Smooth muscle cell (in vitro differentiated cells): ENCODE measurements around the gene CARD14. TPM values are rescaled to one million over a fixed set of nuclear protein-coding genes. Genes with fewer than 3 reads are reported as not detected.
"Not testable (repeated sequence)": the region's sequence is repeated elsewhere in the genome, so short reads cannot be mapped to it uniquely, and the experiment has no call there.

Experiments used
- DNase-seq: peaks from one replicate; lab custom pipeline; 2025; ENCODE audit not compliant: unreplicated experiment; lab: John Stamatoyannopoulos, UW
- H2AFZ ChIP-seq: fragments of 200-600 bp; sonication (generic); 2 replicates; pipeline ENCODE4 v1.6.0; 2016; ENCODE audit warnings: antibody characterized with exemption, low read depth, mild to moderate bottlenecking
- H3F3A ChIP-seq: fragments of 200-600 bp; sonication (generic); 2 replicates; pipeline ENCODE4 v1.6.0; 2017; ENCODE audit warnings: antibody characterized with exemption, low read depth
- H3K27ac ChIP-seq: fragments of 200-600 bp; sonication (generic); 2 replicates; pipeline ENCODE4 v1.5.1; 2016; ENCODE audit warnings: low read depth, mild to moderate bottlenecking
- H3K27me3 ChIP-seq: fragments of 200-600 bp; sonication (generic); 2 replicates; pipeline ENCODE4 v1.6.1; 2016; ENCODE audit warnings: low read depth, mild to moderate bottlenecking
- H3K36me3 ChIP-seq: fragments of 200-600 bp; sonication (generic); 2 replicates; pipeline ENCODE4 v1.5.1; 2016; ENCODE audit warnings: low read depth
- H3K4me1 ChIP-seq: fragments of 200-600 bp; sonication (generic); 2 replicates; pipeline ENCODE4 v1.5.1; 2016; ENCODE audit warnings: low read depth
- H3K4me2 ChIP-seq: fragments of 200-600 bp; sonication (generic); 2 replicates; pipeline ENCODE4 v1.6.0; 2016; ENCODE audit warnings: mild to moderate bottlenecking
- H3K4me3 ChIP-seq: fragments of 200-600 bp; sonication (generic); 2 replicates; pipeline ENCODE4 v1.5.1; 2016; ENCODE audit warnings: mild to moderate bottlenecking
- H3K79me2 ChIP-seq: fragments of 200-600 bp; sonication (generic); 2 replicates; pipeline ENCODE4 v1.6.0; 2016; ENCODE audit warnings: low read depth, mild to moderate bottlenecking
- H3K9ac ChIP-seq: fragments of 200-600 bp; sonication (generic); 2 replicates; pipeline ENCODE4 v1.6.0; 2016; ENCODE audit warnings: low read depth
- H3K9me3 ChIP-seq: fragments of 200-600 bp; sonication (generic); replicated peaks from 2 replicates; pipeline ENCODE4 v1.5.1; 2016; ENCODE audit warnings: low read depth
- H4K20me1 ChIP-seq: fragments of 200-600 bp; sonication (generic); 2 replicates; pipeline ENCODE4 v1.6.0; 2016; ENCODE audit warnings: low read depth
- whole genome bisulfite sequencing: methylation state at CpG from one replicate; pipeline ENCODE4 v1.1.7; 2016; ENCODE audit warnings: low lambda C conversion rate; 5-methylcytosine and 5-hydroxymethylcytosine counted together
- polyA plus RNA-seq: library from polyadenylated mRNA; unstranded; fragments of >200 nt; fragmentation: Nextera tagmentation; extraction: Ambion mirVana; gene quantifications from 2 replicates; pipeline ENCODE4 v1.2.1, GENCODE V29; 2016
- total RNA-seq: library from RNA; depleted of rRNA; stranded (reverse); fragments of >200 nt; gene quantifications from 2 replicates; pipeline ENCODE4 v1.2.3, GENCODE V29; 2014
- TF ChIP-seq, protein P1 (sequence below): fragments of 200-600 bp; sonication (generic); IDR thresholded peaks from 2 replicates; pipeline ENCODE4 v1.5.1; 2017; ENCODE audit warnings: borderline replicate concordance, mild to moderate bottlenecking, antibody characterized with exemption; ENCODE audit not compliant: insufficient read depth, poor library complexity, severe bottlenecking

Gene CARD14
- total and polyA plus RNA-seq, 2 experiments from 2014 or later: 1.0 to 1.8 TPM

GRCh38 chr17:80196652-80197051 lies 26.8 kb downstream of the CARD14 start:
- H3K27me3 ChIP-seq: no peaks in the 10 kb centered on the region
- no peaks in the 10 kb centered on the region for H3K9me3 ChIP-seq
- H3K4me1 ChIP-seq: no peaks in the 10 kb centered on the region
- H3K79me2 ChIP-seq: no peaks in the 10 kb centered on the region
- no peak overlapping the region for H3K9ac ChIP-seq
- no peak for DNase-seq
- H4K20me1 ChIP-seq: no peaks in the 10 kb centered on the region
- 96% methylated on average over 7 of the region's 7 CpGs for WGBS
- no peak overlapping the region for H3K27ac ChIP-seq
- H3F3A ChIP-seq: no peaks in the 10 kb centered on the region
- TF ChIP-seq, protein P1, sequence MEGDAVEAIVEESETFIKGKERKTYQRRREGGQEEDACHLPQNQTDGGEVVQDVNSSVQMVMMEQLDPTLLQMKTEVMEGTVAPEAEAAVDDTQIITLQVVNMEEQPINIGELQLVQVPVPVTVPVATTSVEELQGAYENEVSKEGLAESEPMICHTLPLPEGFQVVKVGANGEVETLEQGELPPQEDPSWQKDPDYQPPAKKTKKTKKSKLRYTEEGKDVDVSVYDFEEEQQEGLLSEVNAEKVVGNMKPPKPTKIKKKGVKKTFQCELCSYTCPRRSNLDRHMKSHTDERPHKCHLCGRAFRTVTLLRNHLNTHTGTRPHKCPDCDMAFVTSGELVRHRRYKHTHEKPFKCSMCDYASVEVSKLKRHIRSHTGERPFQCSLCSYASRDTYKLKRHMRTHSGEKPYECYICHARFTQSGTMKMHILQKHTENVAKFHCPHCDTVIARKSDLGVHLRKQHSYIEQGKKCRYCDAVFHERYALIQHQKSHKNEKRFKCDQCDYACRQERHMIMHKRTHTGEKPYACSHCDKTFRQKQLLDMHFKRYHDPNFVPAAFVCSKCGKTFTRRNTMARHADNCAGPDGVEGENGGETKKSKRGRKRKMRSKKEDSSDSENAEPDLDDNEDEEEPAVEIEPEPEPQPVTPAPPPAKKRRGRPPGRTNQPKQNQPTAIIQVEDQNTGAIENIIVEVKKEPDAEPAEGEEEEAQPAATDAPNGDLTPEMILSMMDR: no peak
- H3K4me3 ChIP-seq: no peak overlapping the region
- H3K4me2 ChIP-seq: no peak overlapping the region
- H2AFZ ChIP-seq: no peak overlapping the region
- no peaks in the 10 kb centered on the region for H3K36me3 ChIP-seq

GRCh38 chr17:80198144-80198661 lies 28.4 kb downstream of the CARD14 start:
- Histone ChIP-seq H3K27ac (no peak overlapping the region), H3K4me1 (no peaks in the 10 kb centered on the region), H3K36me3 (no peaks in the 10 kb centered on the region), H4K20me1 (no peaks in the 10 kb centered on the region), H3K27me3 (no peaks in the 10 kb centered on the region), H3K9ac (no peak overlapping the region), H3K4me3 (no peak overlapping the region), H3F3A (no peaks in the 10 kb centered on the region), H3K4me2 (no peak overlapping the region), H3K79me2 (no peaks in the 10 kb centered on the region), H3K9me3 (no peaks in the 10 kb centered on the region), H2AFZ (no peak overlapping the region)
- TF ChIP-seq, protein P1: no peak
- 88% methylated on average over 26 of the region's 27 CpGs for WGBS
- no peak for DNase-seq

DNA sequence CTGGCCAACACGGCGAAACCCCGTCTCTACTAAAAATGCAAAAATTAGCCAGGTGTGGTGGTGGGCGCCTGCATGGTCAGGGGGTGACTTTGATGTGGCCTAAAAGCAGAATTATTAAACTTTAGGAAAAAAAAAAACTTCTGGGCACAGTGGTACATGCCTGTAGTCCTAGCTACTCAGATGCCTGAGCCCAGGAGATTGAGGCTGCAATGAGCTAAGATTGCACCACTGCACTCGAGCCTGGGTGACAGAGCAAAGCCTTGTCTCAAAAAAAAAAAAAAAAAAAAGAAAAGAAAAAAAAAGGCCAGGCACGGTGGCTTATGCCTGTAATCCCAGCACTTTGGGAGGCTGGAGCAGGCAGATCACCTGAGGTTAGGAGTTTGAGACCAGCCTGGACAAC lies 29.5 kb downstream of the CARD14 start:
- not testable (repeated sequence) for H2AFZ ChIP-seq, H3K9me3 ChIP-seq, H3K27ac ChIP-seq, H3K4me3 ChIP-seq, H3K4me1 ChIP-seq, H3K27me3 ChIP-seq, H3K79me2 ChIP-seq, H3K9ac ChIP-seq, H3K4me2 ChIP-seq, H4K20me1 ChIP-seq, DNase-seq, H3K36me3 ChIP-seq, H3F3A ChIP-seq
- 82% methylated on average over 6 of the region's 6 CpGs for WGBS

DNA sequence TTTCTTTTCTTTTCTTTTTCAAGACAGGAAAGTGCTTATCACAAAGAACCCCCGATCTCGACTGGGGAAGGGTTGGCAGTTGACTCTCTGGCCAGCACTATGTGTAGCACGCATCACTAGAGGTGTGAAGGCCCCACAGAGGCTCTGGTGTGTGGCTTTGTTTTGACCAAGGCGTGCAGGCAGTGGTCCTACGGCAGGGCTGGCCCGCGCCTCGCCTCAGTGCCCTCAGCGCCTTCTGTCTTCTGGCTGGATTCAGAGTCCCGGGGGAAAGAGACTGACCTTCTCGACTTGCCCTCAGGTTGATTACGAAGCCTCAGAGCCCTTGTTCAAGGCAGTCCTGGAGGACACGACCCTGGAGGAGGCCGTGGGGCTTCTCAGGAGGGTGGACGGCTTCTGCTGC lies 31.6 kb downstream of the CARD14 start:
- no peaks in the 10 kb centered on the region for H3F3A ChIP-seq
- no peaks in the 10 kb centered on the region for H3K9me3 ChIP-seq
- H3K27ac ChIP-seq: no peak overlapping the region
- WGBS: 94% methylated on average over 15 of the region's 15 CpGs
- H3K79me2 ChIP-seq: no peaks in the 10 kb centered on the region
- H4K20me1 ChIP-seq: no peaks in the 10 kb centered on the region
- H3K9ac ChIP-seq: no peak overlapping the region
- H3K36me3 ChIP-seq: no peaks in the 10 kb centered on the region
- no peak overlapping the region for H3K4me3 ChIP-seq
- H2AFZ ChIP-seq: no peak overlapping the region
- TF ChIP-seq, protein P1: no peak
- no peak for DNase-seq
- H3K4me1 ChIP-seq: no peaks in the 10 kb centered on the region
- no peaks in the 10 kb centered on the region for H3K27me3 ChIP-seq
- no peak overlapping the region for H3K4me2 ChIP-seq
